ENCODE measurements around the gene TCIRG1.
A peak's percentile ranks its signal among the peaks of the same experiment; 100 is the strongest.

The TCIRG1 gene

DNA sequence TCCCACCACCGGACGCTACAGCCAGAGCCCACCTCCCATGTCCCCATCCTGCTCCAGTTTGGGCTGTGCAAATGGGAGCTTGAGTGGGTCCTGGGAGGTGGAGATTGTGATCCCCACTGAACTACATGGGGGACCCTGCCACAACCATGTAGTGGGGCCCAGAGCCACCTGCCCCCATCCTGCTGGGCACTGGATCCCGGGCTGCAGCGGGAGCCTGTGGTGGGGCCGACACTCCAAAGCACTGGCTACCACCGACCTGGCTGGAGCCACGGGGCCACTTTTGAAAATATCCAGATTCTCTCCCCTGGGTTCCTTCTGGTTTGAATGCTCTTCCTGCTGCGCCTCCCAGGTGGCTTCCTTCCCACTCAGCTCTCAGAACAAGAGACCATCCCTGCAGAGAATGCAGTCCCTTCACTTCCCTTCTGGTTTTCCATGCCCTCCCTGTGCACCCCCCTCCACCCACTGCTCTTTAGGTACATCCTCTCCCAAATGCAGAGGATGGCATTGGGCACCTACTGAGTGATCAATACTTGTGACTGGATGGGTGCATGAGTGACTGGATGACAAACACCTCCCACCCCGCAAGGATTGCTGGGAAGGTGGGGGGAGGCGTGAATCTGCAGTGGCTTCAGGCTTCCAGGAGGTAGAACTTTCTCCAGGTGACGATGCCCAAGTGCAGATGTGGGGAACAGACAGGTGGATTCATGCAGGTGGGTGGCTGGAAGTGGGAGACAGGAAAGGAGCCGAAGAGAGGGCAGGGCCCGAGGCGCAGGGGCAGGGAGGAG is 34.1 kb upstream of the TCIRG1 start:
- DNase-seq: no peak

DNA sequence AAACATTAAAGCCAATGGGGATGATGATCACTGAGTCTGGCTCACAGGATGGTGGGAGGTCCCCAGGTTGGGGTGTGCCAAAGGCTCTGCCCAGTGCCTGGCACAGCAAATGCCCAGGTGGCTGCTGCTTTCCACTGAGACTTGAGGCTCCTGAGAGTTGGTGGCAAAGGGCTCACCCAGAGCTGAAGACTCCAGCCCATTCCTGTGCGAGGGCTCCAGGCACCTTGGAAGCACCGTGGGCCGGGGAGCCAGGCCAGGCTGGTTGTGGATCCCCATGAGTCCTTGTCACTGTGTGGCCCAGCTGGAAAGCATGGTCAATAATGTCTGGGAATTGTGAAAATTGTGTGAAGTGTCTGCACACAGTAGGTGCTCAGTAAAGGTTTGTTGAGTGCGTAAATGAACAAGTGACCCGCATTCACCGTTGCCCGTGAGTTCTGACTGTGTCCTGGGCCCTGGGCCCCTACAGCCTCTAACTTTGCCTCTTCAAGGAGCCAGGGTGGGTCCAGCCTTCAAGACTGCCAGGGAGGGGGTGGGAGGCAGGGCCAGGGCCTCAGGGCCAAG is 32.1 kb upstream of the TCIRG1 start:
- no peak for DNase-seq

DNA sequence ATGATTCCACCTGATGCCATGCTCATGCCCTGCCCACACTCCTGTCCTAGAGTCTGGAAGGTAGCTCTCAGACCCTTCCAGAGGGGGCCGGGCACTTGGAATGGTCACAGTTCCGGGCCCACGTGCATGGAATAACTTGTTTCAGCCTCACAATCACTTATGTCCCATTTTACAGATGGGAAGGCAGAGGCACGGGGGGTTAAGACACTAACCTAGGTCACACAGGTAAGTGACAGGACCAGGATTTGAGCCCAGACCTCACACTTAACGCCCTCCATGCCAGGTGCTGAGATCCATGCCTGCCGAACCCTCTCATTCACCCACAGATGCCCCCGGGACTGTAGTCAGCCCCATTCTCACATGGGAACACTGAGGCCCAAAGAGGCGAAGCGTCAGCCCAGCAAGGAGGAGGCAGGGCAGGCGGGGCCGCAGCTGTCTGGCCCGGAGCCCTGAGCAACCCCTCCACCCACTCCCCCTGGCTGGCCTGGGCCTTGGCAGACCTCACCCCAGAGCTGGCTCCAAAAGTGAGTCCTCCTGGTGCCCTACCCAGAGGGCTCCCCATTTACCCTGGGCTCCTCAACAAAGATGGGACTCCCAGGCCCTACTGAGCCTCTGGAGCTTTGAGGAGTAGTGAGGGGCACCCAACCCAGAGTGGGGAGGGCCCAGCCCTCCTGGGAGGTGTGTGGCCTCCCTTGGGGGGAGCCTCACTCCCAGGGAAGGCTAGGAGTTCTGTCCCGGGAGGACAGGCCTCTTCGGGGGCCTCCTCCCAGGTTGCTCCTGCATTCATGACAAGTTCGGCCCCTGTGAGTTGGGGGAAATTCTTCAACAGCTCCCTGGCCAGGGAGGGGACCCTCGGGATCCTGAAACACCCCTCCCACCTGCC is 31.1 kb upstream of the TCIRG1 start:
- DNase-seq: no peak

DNA sequence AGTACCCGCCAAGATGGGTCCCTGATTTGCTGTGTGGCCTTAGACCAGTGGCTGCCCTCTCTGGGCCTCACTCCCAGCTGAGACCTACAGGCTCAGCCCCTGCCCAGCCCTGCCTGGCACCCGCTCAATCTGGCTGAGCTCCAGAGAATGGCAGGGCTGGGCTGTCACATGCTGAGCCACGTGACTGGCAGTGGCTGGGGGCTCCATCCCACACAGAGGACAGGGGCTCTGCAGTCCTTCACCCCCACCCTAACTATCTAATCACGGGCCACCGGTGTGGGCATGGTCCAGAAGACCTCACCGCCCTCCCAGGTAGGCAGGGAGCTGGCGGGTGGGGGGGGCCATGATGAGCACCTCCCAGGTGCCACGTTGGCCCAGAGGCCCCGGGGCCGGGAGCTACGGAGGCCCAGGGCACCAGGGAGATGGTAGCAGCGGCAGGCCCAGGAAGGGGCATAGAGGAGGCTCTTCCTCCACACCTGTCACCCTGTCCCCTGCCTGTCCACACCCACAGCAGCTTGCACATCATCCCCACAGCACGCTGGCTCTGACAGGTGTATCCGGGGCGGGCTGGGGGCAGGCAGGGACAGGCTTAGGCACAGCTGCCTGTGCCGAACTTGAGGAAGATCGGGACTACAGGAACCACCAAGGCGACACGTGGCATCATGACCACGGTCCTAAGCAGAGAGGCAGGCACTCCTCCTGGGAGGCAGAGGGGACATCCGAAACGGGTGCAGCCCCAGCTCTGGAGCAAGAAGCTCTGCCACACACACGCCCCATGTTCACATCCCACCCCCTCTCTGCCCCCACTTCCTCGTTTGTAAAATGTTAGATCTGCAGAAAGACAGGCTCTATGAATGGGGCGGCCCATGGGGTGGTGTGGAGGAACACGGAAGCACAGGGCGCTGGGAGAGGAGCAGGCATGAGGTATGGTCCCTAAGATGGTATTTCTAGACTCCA is 30.2 kb upstream of the TCIRG1 start:
- DNase-seq: no peak

- peak; percentile 55 for DNase-seq
Observed at GRCh38 chr11:68009391-68010089, 29.3 kb upstream of the TCIRG1 start.

GRCh38 chr11:68010090-68011041 is 28.5 kb upstream of the TCIRG1 start, which contains the start of gene ALDH3B1:
TSS of gene ALDH3B1 (plus strand) at chr11:68010327. CDS start at chr11:68015298, 4,971 bp downstream.
- peak; percentile 74 for DNase-seq

GRCh38 chr11:68011051-68011943 is 27.5 kb upstream of the TCIRG1 start:
- DNase-seq: no peak

- DNase-seq: no peak
Observed at GRCh38 chr11:68012044-68012842, 26.6 kb upstream of the TCIRG1 start.

- peak; percentile 99 for DNase-seq
Observed at GRCh38 chr11:68012843-68013610, 25.8 kb upstream of the TCIRG1 start.

DNA sequence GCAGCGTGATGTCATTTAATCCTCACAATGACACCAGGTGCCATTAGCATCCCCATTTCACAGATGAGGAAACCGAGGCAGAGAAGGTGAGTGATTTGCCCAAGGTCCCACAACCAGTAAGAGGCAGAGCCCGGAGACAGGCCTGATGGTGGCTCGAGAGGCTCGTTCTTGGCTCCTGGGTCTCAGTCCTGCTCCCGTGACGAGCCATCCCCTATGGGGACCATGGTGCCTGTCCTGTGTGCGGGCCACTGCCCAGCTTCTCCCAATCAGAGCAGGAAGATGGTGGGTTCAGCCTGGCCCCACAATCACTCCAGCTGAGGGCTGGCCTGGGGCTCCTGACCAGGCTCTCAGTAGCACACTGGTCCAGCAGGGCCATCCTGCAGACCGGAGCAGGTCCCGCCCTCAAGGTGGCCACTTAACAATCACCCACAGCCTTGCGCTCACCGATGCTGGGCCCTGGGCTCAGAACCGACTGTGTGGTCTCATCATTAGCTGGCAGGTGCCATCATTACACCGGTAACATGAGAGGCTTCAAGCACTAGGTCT is 25.1 kb upstream of the TCIRG1 start:
- DNase-seq: no peak

- peak; percentile 81 for DNase-seq
Observed at GRCh38 chr11:68014157-68014946, 24.5 kb upstream of the TCIRG1 start.

DNA sequence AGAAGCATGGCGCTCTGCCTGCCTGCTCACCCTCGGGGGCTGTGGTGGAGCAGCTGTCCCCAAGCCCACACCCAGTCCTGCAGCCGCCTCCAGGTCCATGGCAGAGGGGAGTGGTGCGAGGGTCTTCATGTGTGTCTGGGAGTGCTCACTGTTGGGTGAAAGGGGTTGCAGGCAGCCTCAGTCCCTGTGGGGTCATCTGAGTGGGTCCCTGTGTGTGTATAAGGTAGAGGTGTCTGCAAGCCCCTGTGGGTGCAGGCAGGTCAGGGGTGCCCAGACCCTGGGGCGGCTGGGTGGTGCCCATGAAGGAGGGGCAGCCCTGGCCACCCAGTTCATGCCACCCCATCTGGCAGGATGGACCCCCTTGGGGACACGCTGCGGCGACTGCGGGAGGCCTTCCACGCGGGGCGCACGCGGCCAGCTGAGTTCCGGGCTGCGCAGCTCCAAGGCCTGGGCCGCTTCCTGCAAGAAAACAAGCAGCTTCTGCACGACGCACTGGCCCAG is 23.8 kb upstream of the TCIRG1 start:
- DNase-seq: no peak

DNA sequence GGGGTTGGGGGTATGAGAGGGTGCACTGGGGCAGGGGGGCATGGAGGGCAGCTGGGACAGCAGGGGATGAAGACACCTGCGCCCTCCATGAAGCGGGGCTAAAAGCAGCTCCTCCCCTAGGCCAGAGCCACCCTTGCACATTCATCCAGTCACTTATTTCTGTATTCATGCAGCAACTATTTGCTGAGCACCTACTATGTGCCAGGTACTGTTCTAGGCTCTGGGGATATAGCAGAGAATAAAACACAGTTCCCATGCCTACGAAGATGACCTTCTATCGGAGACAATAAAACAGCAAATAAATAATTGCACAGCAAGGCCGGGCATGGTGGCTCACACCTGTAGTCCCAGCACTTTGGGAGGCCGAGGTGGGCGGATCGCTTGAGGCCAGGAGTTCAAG is 23.4 kb upstream of the TCIRG1 start:
- DNase-seq: no peak

GRCh38 chr11:68016161-68016903 is 22.5 kb upstream of the TCIRG1 start:
- no peak for DNase-seq
